ENCODE results near the gene CDH4.

Gene CDH4

DNA sequence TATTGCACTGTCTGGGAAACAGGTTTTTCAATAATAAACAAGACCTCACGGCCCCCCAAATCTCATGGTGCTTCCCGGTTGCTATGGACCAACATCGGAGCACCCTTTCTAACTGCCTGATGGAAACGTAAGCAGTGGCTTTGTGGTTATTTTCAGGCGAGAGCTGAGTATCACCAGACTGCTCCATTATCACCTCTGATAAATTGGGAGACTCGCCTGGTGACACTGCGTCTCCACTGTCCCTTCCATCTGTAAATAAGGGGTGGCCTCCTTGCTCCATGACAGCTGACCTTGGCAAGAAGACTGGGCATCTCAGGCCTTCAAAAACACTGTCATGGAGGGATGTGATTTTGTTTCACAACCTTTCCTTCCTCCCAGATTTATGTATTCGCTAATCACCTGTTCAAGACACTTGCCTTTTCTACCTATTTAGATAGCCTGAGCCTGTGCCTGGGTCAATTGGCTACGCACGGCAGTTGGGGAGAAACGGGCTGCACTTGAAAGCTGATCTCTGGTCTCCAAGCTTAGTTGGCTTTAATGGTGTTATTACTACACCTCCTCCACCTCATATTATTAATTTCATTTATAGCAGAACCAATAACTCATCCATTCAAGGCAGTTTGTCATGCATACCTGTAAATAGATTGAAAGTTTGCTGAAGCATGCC is 17.7 kb upstream of the CDH4 start:
- TF ChIP-seq JUND (IDR thresholded peaks at IDR 0.05; ENCODE audit: low read depth) = no peak
- in situ Hi-C loops (cut with HindIII; ENCODE audit: low pct_unique_long_range_greater_than_20kb, low sequenced_read_pairs) = no loop called here
- no peak for DNase-seq (ENCODE audit: low read depth in 1 of 2, low spot score in 1 of 2)

DNA sequence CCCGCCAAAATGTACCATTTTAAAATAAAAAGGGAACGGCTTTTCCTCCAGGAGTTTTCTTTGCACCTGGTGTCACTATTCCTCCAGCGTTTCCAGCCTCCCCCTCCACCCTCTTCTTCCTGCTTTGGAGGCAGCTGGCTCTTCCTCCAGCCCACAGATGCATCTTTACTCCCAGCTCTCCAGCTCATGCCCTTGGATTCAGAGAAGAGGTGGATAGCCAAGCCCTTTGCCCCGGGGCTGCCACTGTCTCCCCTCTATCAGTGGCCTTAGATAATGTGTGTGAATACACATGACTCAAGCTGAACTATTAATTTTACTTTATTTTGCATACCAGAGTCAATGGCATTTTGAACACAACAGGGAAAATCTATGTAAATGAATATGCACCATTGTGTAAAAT is 15.3 kb upstream of the CDH4 start:
- DNase-seq (ENCODE audit: low read depth in 1 of 2, low spot score in 1 of 2) = no peak
- in situ Hi-C loops (cut with HindIII; ENCODE audit: low pct_unique_long_range_greater_than_20kb, low sequenced_read_pairs) = no loop called here
- no peak for TF ChIP-seq JUND (IDR thresholded peaks at IDR 0.05; ENCODE audit: low read depth)

DNA sequence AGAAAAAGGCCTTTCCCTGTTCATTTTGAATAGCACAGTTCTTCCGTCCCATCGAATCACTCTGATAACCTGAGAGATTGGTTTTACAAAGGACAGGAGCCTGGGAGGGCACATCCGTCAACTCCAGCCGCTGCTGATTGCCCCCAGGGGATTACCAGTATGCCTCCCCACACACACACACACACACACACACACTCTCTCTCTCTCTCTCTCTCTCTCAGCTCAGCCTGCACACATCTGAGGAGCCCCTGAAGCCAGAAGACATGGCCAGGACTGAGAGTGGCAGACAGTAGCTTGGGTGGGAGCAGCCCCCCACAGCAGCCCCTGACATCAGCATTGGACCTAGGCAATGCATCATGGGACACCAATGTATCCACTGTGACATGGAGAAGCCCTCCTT is 13.2 kb upstream of the CDH4 start:
- no peak for DNase-seq (ENCODE audit: low read depth in 1 of 2, low spot score in 1 of 2)
- in situ Hi-C loops (cut with HindIII; ENCODE audit: low pct_unique_long_range_greater_than_20kb, low sequenced_read_pairs) = no loop called here
- TF ChIP-seq JUND (IDR thresholded peaks at IDR 0.05; ENCODE audit: low read depth) = no peak

DNA sequence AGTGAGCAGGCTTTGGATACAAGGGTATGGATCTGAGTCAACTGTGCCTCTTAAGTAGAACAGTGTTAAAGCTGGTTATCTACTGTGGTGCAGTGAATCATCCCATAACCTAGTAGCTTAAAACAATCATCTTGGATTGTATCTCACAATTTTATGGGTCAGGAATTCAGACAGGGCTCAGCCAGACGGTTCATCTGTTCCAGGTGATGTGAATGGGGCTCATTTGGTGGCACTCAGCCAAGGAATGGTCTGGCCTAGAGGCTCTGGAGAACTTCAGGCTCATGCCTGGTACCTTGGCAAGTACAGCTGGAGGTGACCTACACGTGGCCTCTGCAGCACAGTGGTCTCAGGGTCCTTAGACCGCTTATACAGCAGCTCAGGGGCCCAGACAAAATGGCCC is 11.2 kb upstream of the CDH4 start:
- TF ChIP-seq JUND (IDR thresholded peaks at IDR 0.05; ENCODE audit: low read depth) = no peak
- in situ Hi-C loops (cut with HindIII; ENCODE audit: low pct_unique_long_range_greater_than_20kb, low sequenced_read_pairs) = no loop called here
- DNase-seq (ENCODE audit: low read depth in 1 of 2, low spot score in 1 of 2) = no peak

DNA sequence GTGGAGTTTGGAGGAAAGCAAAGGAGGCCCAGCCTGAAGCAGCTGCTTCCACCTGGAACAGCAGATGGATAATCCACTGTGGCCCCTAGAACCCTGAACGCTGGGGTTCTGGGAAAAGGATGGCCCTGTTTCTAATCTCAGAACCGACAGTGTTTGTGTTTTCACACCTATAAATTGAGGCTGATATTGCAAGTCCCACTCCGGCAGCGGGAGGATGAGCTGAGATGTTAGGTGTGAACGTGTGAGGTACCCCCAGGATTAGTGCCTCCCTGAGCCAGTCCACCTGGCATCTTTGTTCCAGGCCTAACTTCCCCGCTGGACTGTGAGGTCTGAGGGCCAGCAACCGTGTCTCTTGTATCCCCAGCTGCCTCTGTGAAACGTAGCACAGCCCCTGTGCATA is 7.8 kb upstream of the CDH4 start:
- no peak for TF ChIP-seq JUND (IDR thresholded peaks at IDR 0.05; ENCODE audit: low read depth)
- in situ Hi-C loops (cut with HindIII; ENCODE audit: low pct_unique_long_range_greater_than_20kb, low sequenced_read_pairs) = no loop called here
- DNase-seq (ENCODE audit: low read depth in 1 of 2, low spot score in 1 of 2) = no peak

DNA sequence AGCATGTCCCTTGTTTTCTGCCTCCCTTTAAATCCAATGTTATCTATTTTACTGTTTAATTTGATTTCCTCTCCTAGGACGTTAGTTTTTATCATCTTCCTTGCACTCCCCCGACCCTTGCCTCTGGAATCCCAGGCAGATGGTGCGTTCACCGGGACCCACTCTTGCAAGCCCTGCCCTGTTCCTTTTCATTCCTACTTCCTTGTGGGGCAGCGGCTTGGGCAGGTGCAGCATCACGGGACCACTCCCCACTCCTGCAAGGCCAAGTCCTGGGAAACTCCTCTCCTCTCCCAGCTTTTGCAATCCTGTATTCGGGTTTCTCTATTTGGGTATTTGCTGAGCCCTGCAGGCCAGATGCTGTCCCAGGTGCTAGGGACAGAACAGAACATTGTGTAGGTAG is 5.8 kb upstream of the CDH4 start:
- no peak for TF ChIP-seq JUND (IDR thresholded peaks at IDR 0.05; ENCODE audit: low read depth)
- in situ Hi-C loops (cut with HindIII; ENCODE audit: low pct_unique_long_range_greater_than_20kb, low sequenced_read_pairs) = no loop called here
- no peak for DNase-seq (ENCODE audit: low read depth in 1 of 2, low spot score in 1 of 2)

DNA sequence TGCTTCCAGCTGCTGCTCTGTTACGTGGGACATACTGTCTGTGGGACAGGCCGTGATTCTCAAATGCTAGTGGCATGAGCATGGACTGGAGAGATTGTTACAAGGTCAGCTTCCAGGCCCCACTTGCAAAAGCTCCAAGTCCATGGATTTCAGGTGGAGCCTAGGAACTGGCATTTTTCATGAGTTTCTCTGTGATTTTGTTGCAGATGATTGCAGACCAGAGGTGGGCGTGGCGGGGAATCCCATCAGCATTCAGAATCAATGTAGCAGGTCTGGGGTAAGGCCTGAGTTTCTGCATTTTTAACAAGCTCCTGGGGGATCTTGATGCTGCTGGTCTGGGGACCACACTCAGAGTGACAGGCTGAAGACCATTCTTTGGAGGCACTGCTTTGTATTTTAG is 2.4 kb upstream of the CDH4 start:
- DNase-seq (ENCODE audit: low read depth in 1 of 2, low spot score in 1 of 2) = no peak
- no peak for TF ChIP-seq JUND (IDR thresholded peaks at IDR 0.05; ENCODE audit: low read depth)
- in situ Hi-C loops (cut with HindIII; ENCODE audit: low pct_unique_long_range_greater_than_20kb, low sequenced_read_pairs) = no loop called here

DNA sequence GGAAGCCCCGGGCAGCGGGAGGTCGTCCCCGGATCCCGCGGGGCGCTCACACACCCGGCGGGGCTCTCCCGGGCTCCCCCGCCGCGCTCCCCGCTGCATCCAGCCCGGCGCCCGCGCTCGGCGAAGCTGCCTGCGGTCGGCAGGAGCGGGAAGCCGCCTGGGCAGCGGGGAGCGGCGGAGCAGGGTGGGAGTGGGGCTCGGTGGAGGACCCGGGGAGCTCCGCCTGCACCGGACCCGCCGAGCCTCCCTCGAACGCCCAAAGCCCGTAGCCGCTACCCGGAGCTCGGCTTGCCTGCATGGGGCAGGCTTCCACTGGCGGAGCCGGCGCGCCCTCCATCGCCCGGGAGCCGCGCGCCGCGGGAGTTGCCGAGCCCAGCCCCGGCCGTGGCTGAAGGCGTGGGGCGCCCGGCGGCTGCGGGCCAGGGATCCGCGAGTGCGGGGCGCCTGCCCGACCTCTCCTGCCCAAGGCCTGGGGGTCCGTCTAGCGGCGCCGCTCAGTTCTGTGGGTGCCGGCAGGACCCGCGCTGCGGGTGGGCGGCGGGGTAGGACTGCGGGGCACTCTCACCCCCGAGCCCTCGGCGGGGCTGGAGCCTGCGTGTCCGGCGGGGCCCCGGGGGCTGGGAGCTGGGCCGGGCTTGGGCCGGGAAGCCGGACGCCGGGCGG is 671 bp downstream of the CDH4 start:
- no peak for DNase-seq (ENCODE audit: low read depth in 1 of 2, low spot score in 1 of 2)
- no peak for TF ChIP-seq JUND (IDR thresholded peaks at IDR 0.05; ENCODE audit: low read depth)
- in situ Hi-C loops (cut with HindIII; ENCODE audit: low pct_unique_long_range_greater_than_20kb, low sequenced_read_pairs) = no loop called here

DNA sequence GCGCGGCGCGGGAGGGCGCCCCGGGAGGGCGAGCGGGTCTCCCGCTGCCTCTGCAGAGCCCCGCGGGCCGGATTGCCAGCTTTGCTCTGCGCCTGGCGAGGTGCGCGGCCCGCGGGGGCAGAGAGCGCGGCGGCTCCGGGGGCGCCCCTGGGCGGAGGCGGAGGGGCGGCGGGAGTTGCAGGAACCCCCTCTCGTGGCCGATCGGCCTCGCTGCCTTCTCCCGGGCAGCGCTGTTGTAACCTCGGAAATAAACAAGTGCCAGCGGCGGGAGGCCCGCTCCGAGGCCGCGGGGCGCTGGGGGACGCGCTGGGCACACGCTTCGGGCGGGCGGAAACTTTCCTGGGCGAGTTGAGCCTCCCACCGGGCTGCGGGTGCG is 1.2 kb downstream of the CDH4 start:
- no peak for TF ChIP-seq JUND (IDR thresholded peaks at IDR 0.05; ENCODE audit: low read depth)
- DNase-seq (ENCODE audit: low read depth in 1 of 2, low spot score in 1 of 2) = no peak
- in situ Hi-C loops (cut with HindIII; ENCODE audit: low pct_unique_long_range_greater_than_20kb, low sequenced_read_pairs) = no loop called here

DNA sequence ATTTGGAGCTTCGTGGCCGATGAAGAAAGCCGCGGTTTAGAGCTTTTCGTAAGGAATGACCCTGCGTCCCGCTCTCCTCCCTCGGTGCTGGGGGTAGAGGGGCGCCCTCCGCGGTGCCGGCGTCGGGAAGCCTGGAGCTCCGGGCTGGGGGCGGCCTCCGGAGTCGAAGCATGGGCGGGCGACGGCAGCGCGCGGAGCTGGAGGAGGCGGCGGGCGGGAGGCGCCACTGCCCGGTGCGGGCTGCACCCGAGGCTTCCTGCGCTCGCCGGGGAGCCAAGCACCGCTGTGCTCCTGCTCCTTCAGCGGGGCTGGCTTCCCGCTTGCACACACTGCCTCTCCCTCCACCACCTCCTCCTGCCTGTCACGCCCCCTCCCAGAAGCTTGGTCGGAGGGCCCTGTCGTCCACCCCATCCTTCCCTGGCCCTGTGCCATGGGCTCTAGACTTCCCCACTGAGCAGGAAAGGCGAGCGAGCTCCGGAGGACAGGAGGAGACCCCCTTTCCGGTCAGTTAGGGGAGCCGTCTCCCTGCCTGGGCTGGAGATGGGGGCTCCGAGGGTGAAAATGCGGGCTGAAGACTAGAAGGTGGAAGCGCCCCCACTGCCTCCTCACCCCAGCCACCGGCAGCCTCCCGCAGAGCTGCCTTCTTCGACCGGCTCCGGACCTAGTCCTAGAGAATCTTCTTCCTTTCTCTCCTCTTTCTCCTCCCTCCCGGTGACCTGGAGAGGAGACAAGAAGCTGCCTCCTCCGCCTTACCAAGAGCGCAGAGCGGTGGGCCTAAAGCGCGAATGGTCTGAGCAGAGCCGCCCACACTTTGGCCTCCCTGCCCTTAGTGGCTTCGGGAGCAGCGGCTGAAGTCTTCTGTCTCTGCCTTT is 1.8 kb downstream of the CDH4 start:
- in situ Hi-C loops (cut with HindIII; ENCODE audit: low pct_unique_long_range_greater_than_20kb, low sequenced_read_pairs) = no loop called here
- no peak for TF ChIP-seq JUND (IDR thresholded peaks at IDR 0.05; ENCODE audit: low read depth)
- no peak for DNase-seq (ENCODE audit: low read depth in 1 of 2, low spot score in 1 of 2)

DNA sequence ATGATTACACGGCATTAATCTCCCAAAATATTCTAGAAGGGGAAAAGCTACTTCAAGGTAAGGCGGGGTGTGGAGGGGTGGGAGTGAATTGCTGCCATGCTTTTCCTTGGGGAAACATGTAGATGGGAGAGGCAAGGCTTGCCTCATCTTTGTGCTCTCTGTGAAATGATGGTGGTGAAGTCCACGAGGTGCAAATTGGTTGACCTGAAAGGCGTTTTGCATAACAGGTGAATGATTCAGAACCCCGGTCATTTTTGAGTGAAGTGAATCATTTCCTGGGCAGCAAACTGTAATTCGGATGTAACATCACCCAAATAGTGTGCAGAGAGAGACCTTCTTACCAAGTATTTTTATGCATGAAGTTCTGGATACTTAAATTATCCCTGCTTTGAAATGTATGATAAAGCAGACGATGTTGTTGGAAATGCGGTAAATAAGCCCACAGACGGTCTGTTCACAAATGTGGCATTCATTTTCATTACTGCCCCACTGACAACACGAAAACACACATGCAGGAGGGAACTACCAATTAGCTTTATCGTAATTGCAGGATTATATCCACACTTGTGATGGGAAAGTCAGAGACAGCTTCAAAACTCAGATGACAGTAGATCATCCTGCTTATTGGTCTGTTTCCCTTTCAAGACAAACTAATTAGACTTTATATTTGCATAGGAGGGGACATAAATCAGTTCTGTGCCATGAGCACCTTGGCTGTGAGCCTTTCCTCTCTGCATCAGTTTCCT is 3.0 kb downstream of the CDH4 start:
- DNase-seq (ENCODE audit: low read depth in 1 of 2, low spot score in 1 of 2) = no peak
- TF ChIP-seq JUND (IDR thresholded peaks at IDR 0.05; ENCODE audit: low read depth) = no peak
- in situ Hi-C loops (cut with HindIII; ENCODE audit: low pct_unique_long_range_greater_than_20kb, low sequenced_read_pairs) = no loop called here

DNA sequence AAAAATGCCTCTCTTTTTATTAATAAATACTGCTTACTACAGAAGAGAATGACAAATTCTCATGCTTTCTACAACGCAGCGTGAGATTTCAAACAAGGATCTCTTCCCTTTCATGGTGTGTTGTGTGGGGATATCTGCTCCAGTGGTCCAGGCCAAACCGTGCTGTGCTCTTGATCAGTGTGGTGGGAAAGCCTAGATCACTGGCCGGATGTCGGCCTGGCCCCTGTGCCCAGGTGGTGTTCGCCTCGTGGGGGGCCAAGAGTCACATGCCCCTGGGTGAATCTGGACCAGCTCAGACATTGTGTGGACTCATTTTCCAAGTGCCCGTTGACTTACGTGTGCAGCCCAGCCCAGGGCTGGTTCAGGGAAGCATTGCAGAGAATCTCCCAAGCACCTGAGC is 4.3 kb downstream of the CDH4 start:
- TF ChIP-seq JUND (IDR thresholded peaks at IDR 0.05; ENCODE audit: low read depth) = no peak
- DNase-seq (ENCODE audit: low read depth in 1 of 2, low spot score in 1 of 2) = no peak
- in situ Hi-C loops (cut with HindIII; ENCODE audit: low pct_unique_long_range_greater_than_20kb, low sequenced_read_pairs) = no loop called here

All from T47D (cell line).